Measurements from ENCODE around the gene CCNT2.

The CCNT2 gene

DNA sequence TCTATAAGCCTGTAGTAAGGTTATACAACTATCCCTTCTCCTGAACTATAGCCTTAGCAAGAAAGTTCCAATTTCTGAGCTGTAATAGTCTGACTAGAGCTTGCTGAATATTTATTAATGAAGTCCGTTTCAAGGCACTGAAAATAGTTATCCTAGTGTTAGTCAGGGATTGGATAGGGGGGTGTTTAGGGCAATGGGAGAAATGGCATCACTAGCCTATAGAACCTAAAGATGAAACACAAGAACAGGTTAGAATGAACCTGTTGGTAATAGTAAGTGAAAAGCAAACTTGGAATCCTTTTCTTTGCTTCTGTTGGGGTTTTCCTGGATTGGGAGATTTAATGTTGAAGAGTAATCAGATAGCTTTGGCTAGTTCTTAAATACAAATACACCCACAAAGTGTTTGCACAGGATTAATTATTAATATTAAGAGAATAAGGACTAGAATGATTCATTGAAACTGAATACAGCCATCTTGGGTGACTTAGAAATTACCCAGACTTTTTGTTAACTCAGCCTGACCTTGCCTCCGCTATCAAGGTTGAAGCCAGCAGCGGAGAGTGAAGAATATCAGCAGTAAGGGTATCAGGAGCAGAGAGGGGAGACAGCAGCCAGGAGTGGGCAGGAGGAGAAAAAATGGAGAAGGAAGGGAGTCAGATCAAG lies 14.4 kb downstream of the CCNT2 start:
- Histone ChIP-seq H3K79me1 (replicated peaks; ENCODE audit: low read length, poor library complexity, severe bottlenecking) (no peaks in the 10 kb centered on the region), H3K36me3 (ENCODE audit: control insufficient read depth in 1 of 2, insufficient read depth in 2 of 2, low read depth in 1 of 2, low read length in 2 of 2) (peaks cover 9 to 27% of the 10 kb centered on the region in 2 experiments), H3K14ac (ENCODE audit: low read length in 2 of 2) (no peak overlapping the region), H3K9me3 (ENCODE audit: control insufficient read depth, low read length) (no peaks in the 10 kb centered on the region), H2AFZ (ENCODE audit: low read depth, low read length) (no peak overlapping the region), H3K27ac (ENCODE audit: low read length, poor library complexity, severe bottlenecking) (peak overlapping the region; percentile 80), H3K4ac (ENCODE audit: low read depth in 1 of 2, low read length in 2 of 2) (no peak overlapping the region), H3K27me3 (ENCODE audit: control insufficient read depth in 1 of 2, insufficient read depth in 1 of 2, low read length in 2 of 2) (no peaks in the 10 kb centered on the region), H4K91ac (ENCODE audit: low read length) (no peak overlapping the region), H3K4me2 (ENCODE audit: low read length, poor library complexity, severe bottlenecking) (peak overlapping the region; percentile 49), H3K4me3 (ENCODE audit: insufficient read depth in 1 of 2, low read depth in 1 of 2, low read length in 2 of 2) (no peak overlapping the region), H3K4me1 (ENCODE audit: control insufficient read depth, insufficient read depth, low read depth, low read length) (peaks cover 5% of the 10 kb centered on the region), H2AK5ac (ENCODE audit: low read length, severe bottlenecking) (no peak overlapping the region), H2BK15ac (ENCODE audit: low read depth, poor library complexity, severe bottlenecking) (no peak overlapping the region), H2BK120ac (ENCODE audit: low read depth, low read length) (no peak overlapping the region), H3K18ac (ENCODE audit: low read depth in 1 of 2, low read length in 2 of 2) (no peak overlapping the region), H2BK12ac (ENCODE audit: low read length in 2 of 2) (no peak overlapping the region), H4K8ac (ENCODE audit: low read length) (no peak overlapping the region), H3K23ac (ENCODE audit: low read length in 2 of 2) (no peak overlapping the region), H2BK5ac (ENCODE audit: low read depth, low read length, poor library complexity, severe bottlenecking) (no peak overlapping the region), H3K9ac (ENCODE audit: low read length) (no peak overlapping the region)
- no peak for DNase-seq
- WGBS = 98% methylated on average over 3 of the region's 3 CpGs

DNA sequence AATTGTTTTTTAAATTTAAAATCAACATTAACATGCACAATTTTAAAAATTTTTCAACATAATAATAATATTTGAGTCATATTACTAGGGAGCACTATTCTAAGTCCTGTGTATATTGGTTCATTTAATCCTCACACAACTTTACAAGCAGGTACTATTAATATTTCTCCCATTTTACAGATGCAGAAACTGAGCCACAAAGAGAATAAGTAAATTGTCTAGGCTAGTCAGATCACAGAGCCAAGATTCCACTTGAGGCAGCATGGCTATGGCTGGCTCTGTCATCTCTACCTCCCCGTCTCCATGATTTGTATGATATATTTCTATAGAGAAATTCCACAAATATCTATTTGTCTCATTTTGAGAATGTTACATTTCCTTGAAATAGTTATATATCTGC lies 15.1 kb downstream of the CCNT2 start:
- Histone ChIP-seq H3K4me2 (ENCODE audit: low read length, poor library complexity, severe bottlenecking) (no peak overlapping the region), H2AK5ac (ENCODE audit: low read length, severe bottlenecking) (no peak overlapping the region), H3K79me1 (replicated peaks; ENCODE audit: low read length, poor library complexity, severe bottlenecking) (peaks cover 2% of the 10 kb centered on the region), H3K14ac (ENCODE audit: low read length in 2 of 2) (no peak overlapping the region), H2BK15ac (ENCODE audit: low read depth, poor library complexity, severe bottlenecking) (no peak overlapping the region), H3K36me3 (ENCODE audit: control insufficient read depth in 1 of 2, insufficient read depth in 2 of 2, low read depth in 1 of 2, low read length in 2 of 2) (peaks cover 5 to 34% of the 10 kb centered on the region in 2 experiments), H3K18ac (ENCODE audit: low read depth in 1 of 2, low read length in 2 of 2) (no peak overlapping the region), H4K91ac (ENCODE audit: low read length) (no peak overlapping the region), H2BK120ac (ENCODE audit: low read depth, low read length) (no peak overlapping the region), H3K27ac (ENCODE audit: low read length, poor library complexity, severe bottlenecking) (no peak overlapping the region), H4K8ac (ENCODE audit: low read length) (no peak overlapping the region), H3K9ac (ENCODE audit: low read length) (no peak overlapping the region), H2BK12ac (ENCODE audit: low read length in 2 of 2) (no peak overlapping the region), H3K9me3 (ENCODE audit: control insufficient read depth, low read length) (no peaks in the 10 kb centered on the region), H3K4ac (ENCODE audit: low read depth in 1 of 2, low read length in 2 of 2) (no peak overlapping the region), H3K4me3 (ENCODE audit: insufficient read depth in 1 of 2, low read depth in 1 of 2, low read length in 2 of 2) (no peak overlapping the region), H2BK5ac (ENCODE audit: low read depth, low read length, poor library complexity, severe bottlenecking) (no peak overlapping the region), H3K27me3 (ENCODE audit: control insufficient read depth in 1 of 2, insufficient read depth in 1 of 2, low read length in 2 of 2) (no peaks in the 10 kb centered on the region), H3K23ac (ENCODE audit: low read length in 2 of 2) (no peak overlapping the region), H3K4me1 (ENCODE audit: control insufficient read depth, insufficient read depth, low read depth, low read length) (peaks cover 4% of the 10 kb centered on the region), H2AFZ (ENCODE audit: low read depth, low read length) (no peak overlapping the region)
- WGBS = no CpG with 5 or more reads among the region's 1 CpG
- no peak for DNase-seq

DNA sequence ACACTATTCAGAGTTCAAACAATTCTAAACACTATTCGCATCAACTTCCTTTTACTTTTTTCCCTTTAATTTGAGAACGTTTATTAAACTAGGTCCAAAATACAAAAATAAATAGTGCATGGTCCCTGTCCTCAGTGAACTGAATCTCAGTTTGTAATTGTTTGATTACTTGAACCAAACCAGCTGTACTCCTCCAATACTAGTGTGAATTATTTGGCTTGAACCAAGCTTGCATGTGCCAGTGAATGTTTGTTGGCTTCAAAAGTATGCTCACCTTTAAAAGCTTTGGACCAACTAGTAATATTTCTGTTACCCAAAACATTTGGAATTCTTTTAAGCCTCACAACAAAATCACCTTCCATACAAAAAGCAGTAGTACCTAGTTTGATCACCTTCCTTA lies 15.5 kb downstream of the CCNT2 start:
- Histone ChIP-seq H4K91ac (ENCODE audit: low read length) (no peak overlapping the region), H2BK5ac (ENCODE audit: low read depth, low read length, poor library complexity, severe bottlenecking) (no peak overlapping the region), H3K79me1 (replicated peaks; ENCODE audit: low read length, poor library complexity, severe bottlenecking) (peaks cover 2% of the 10 kb centered on the region), H2BK12ac (ENCODE audit: low read length in 2 of 2) (no peak overlapping the region), H2BK120ac (ENCODE audit: low read depth, low read length) (no peak overlapping the region), H3K27ac (ENCODE audit: low read length, poor library complexity, severe bottlenecking) (no peak overlapping the region), H2AFZ (ENCODE audit: low read depth, low read length) (no peak overlapping the region), H3K4me1 (ENCODE audit: control insufficient read depth, insufficient read depth, low read depth, low read length) (peaks cover 4% of the 10 kb centered on the region), H3K36me3 (ENCODE audit: control insufficient read depth in 1 of 2, insufficient read depth in 2 of 2, low read depth in 1 of 2, low read length in 2 of 2) (peaks cover 5 to 39% of the 10 kb centered on the region in 2 experiments), H2BK15ac (ENCODE audit: low read depth, poor library complexity, severe bottlenecking) (no peak overlapping the region), H3K4me3 (ENCODE audit: insufficient read depth in 1 of 2, low read depth in 1 of 2, low read length in 2 of 2) (no peak overlapping the region), H3K4ac (ENCODE audit: low read depth in 1 of 2, low read length in 2 of 2) (no peak overlapping the region), H3K23ac (ENCODE audit: low read length in 2 of 2) (no peak overlapping the region), H4K8ac (ENCODE audit: low read length) (no peak overlapping the region), H3K9ac (ENCODE audit: low read length) (no peak overlapping the region), H2AK5ac (ENCODE audit: low read length, severe bottlenecking) (no peak overlapping the region), H3K9me3 (ENCODE audit: control insufficient read depth, low read length) (no peaks in the 10 kb centered on the region), H3K18ac (ENCODE audit: low read depth in 1 of 2, low read length in 2 of 2) (no peak overlapping the region), H3K27me3 (ENCODE audit: control insufficient read depth in 1 of 2, insufficient read depth in 1 of 2, low read length in 2 of 2) (no peaks in the 10 kb centered on the region), H3K14ac (ENCODE audit: low read length in 2 of 2) (no peak overlapping the region), H3K4me2 (ENCODE audit: low read length, poor library complexity, severe bottlenecking) (no peak overlapping the region)
- 100% methylated on average over 1 of the region's 2 CpGs for WGBS
- no peak for DNase-seq

DNA sequence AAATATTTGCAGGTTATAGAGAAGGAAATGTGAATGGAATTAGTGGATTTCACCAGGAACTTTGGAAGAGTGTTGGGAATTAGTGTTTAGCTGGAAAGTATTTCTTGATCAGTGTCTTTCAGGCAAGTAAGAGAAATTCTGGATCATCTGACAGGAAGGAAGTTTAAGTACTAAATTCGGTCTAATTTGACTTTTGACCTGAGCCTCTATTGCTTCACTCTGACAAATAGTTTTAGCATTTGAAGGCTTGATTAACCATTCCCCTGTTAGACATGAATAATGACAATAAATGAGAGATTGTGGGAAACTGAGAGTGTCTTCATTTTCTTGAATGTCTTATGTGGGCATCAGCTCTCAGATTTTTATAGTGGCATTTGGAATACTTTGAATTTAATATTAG lies 16.0 kb downstream of the CCNT2 start:
- no CpG with 5 or more reads among the region's 1 CpG for WGBS
- Histone ChIP-seq H3K4me1 (ENCODE audit: control insufficient read depth, insufficient read depth, low read depth, low read length) (peaks cover 4% of the 10 kb centered on the region), H2AFZ (ENCODE audit: low read depth, low read length) (no peak overlapping the region)

More for the DNA sequence above, 16.0 kb downstream of the CCNT2 start:
- Histone ChIP-seq H3K9me3 (ENCODE audit: control insufficient read depth, low read length) (no peaks in the 10 kb centered on the region), H3K18ac (ENCODE audit: low read depth in 1 of 2, low read length in 2 of 2) (no peak overlapping the region), H3K27me3 (ENCODE audit: control insufficient read depth in 1 of 2, insufficient read depth in 1 of 2, low read length in 2 of 2) (no peaks in the 10 kb centered on the region), H4K91ac (ENCODE audit: low read length) (no peak overlapping the region), H2BK120ac (ENCODE audit: low read depth, low read length) (no peak overlapping the region), H3K36me3 (ENCODE audit: control insufficient read depth in 1 of 2, insufficient read depth in 2 of 2, low read depth in 1 of 2, low read length in 2 of 2) (peaks cover 4 to 43% of the 10 kb centered on the region in 2 experiments), H3K23ac (ENCODE audit: low read length in 2 of 2) (no peak overlapping the region), H2BK12ac (ENCODE audit: low read length in 2 of 2) (no peak overlapping the region), H3K4me3 (ENCODE audit: insufficient read depth in 1 of 2, low read depth in 1 of 2, low read length in 2 of 2) (no peak overlapping the region), H3K4ac (ENCODE audit: low read depth in 1 of 2, low read length in 2 of 2) (no peak overlapping the region), H2BK15ac (ENCODE audit: low read depth, poor library complexity, severe bottlenecking) (no peak overlapping the region), H3K9ac (ENCODE audit: low read length) (no peak overlapping the region), H3K79me1 (replicated peaks; ENCODE audit: low read length, poor library complexity, severe bottlenecking) (peaks cover 2% of the 10 kb centered on the region), H3K4me2 (ENCODE audit: low read length, poor library complexity, severe bottlenecking) (no peak overlapping the region), H2AK5ac (ENCODE audit: low read length, severe bottlenecking) (no peak overlapping the region), H4K8ac (ENCODE audit: low read length) (no peak overlapping the region), H2BK5ac (ENCODE audit: low read depth, low read length, poor library complexity, severe bottlenecking) (no peak overlapping the region), H3K27ac (ENCODE audit: low read length, poor library complexity, severe bottlenecking) (no peak overlapping the region), H3K14ac (ENCODE audit: low read length in 2 of 2) (no peak overlapping the region)
- DNase-seq = peak; percentile 44
